ENCODE results near the gene DOCK1.

Gene DOCK1

DNA sequence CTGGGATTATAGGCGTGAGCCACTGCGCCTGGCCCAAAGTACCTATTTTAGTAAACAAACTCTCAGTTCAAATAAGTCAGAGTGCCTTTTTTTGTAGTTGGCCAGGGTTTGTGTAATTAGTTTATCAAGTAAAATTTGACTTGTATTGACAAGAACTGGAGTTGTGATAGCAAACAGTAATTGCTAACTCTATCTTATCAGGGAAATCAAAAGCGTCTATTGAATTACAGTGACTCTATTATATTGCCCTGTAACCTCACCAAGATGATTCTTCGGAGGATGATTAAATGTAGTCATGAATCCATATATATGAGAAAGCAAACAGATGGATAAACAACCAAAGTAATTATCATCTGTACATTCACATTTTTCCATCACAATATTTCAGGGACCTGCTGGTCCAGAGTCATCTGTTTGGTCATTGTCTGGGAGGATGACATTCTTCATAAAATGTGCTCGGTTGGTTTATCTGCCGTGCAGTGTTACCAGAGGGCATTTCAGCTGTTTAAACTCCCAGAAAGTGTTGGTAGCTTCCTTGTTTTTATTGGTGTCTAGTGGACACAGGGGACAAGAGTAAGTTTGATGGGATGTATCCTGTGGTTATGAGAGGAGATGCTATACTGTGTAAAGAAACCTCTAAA, 35.6 kb downstream of the DOCK1 start:
- Histone ChIP-seq H3K79me2 (ENCODE audit: insufficient read depth, low read depth) (no peaks in the 10 kb centered on the region), H3K4me1 (ENCODE audit: low read depth, poor library complexity, severe bottlenecking) (no peaks in the 10 kb centered on the region), H3K4me2 (no peak overlapping the region), H3K36me3 (ENCODE audit: insufficient read depth) (no peaks in the 10 kb centered on the region), H3K4me3 (IDR thresholded peaks at IDR 0.05; ENCODE audit: insufficient read depth, low read depth, low read length) (no peak overlapping the region), H2AFZ (ENCODE audit: low read depth) (no peak overlapping the region), H3K9ac (no peak overlapping the region), H3K27me3 (ENCODE audit: insufficient read depth, low read depth) (no peaks in the 10 kb centered on the region), H3K27ac (no peak overlapping the region), H4K20me1 (ENCODE audit: insufficient read depth) (no peaks in the 10 kb centered on the region)
- TF ChIP-seq, protein P1, sequence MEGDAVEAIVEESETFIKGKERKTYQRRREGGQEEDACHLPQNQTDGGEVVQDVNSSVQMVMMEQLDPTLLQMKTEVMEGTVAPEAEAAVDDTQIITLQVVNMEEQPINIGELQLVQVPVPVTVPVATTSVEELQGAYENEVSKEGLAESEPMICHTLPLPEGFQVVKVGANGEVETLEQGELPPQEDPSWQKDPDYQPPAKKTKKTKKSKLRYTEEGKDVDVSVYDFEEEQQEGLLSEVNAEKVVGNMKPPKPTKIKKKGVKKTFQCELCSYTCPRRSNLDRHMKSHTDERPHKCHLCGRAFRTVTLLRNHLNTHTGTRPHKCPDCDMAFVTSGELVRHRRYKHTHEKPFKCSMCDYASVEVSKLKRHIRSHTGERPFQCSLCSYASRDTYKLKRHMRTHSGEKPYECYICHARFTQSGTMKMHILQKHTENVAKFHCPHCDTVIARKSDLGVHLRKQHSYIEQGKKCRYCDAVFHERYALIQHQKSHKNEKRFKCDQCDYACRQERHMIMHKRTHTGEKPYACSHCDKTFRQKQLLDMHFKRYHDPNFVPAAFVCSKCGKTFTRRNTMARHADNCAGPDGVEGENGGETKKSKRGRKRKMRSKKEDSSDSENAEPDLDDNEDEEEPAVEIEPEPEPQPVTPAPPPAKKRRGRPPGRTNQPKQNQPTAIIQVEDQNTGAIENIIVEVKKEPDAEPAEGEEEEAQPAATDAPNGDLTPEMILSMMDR (conservative IDR thresholded peaks at IDR 0.05; ENCODE audit: low read depth, low read length): no peak

DNA sequence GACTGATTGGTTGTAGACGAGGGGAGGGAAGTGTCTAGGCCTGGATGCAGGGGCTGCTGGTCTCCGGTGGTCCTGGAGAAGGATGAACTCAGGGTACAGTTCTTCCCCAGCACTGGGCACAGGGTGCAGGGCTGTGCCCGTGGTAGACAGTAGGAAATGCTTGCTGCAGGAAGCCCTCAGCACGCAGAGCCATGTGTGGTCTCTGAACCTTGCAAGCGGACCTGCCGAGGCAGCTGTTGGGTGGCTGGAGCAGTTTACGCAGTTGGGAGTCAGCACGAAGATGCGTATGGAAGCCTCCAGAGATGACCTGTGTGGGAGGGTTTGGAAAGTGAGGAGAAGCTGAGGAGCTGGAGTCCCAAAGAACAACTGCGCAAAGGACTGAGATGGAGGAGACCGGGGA, 39.0 kb downstream of the DOCK1 start:
- H3K27me3 ChIP-seq (ENCODE audit: insufficient read depth, low read depth): no peaks in the 10 kb centered on the region
- no peak overlapping the region for H3K4me2 ChIP-seq
- TF ChIP-seq, protein P1 (conservative IDR thresholded peaks at IDR 0.05; ENCODE audit: low read depth, low read length): no peak
- H3K9ac ChIP-seq: no peak overlapping the region
- H3K4me1 ChIP-seq (ENCODE audit: low read depth, poor library complexity, severe bottlenecking): no peaks in the 10 kb centered on the region
- no peaks in the 10 kb centered on the region for H3K36me3 ChIP-seq (ENCODE audit: insufficient read depth)
- no peak overlapping the region for H3K4me3 ChIP-seq (IDR thresholded peaks at IDR 0.05; ENCODE audit: insufficient read depth, low read depth, low read length)
- no peaks in the 10 kb centered on the region for H3K79me2 ChIP-seq (ENCODE audit: insufficient read depth, low read depth)
- no peak overlapping the region for H3K27ac ChIP-seq
- no peak overlapping the region for H2AFZ ChIP-seq (ENCODE audit: low read depth)
- no peaks in the 10 kb centered on the region for H4K20me1 ChIP-seq (ENCODE audit: insufficient read depth)

DNA sequence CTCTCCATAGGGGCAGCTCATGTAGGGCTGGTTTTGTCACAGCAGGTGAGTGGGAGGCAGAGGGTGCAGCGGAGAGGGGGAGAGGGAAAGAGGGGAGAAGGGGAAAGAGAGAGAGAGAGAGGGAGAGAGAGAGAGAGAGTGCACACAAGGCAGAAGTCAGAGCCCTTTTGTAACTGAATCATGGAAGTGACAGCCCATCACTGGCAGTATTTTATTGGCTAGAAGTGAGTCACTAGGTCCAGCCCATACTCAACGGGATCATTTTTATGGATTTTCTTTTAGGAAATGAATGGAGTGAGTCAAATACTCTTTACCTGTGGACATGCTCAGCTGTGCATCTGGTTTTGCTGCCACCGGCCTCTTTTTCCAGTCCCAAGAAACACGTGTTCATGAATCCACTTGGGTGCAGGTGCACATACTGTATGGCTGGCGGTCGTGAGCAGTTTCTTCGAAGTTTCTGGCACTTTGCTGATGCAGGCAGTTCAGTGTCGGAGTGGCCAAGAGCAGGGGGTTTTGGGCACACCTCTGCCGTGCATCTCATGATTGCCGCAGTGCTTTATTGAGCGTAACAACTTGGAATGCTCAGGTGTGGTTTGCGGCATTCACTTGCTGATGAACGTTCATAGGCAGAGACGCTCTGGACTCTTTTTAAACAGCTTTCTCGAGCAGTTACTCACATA, 40.3 kb downstream of the DOCK1 start:
- H2AFZ ChIP-seq (ENCODE audit: low read depth): no peak overlapping the region
- H3K4me1 ChIP-seq (ENCODE audit: low read depth, poor library complexity, severe bottlenecking): no peaks in the 10 kb centered on the region
- H3K9ac ChIP-seq: no peak overlapping the region
- no peaks in the 10 kb centered on the region for H3K79me2 ChIP-seq (ENCODE audit: insufficient read depth, low read depth)
- H3K4me3 ChIP-seq (IDR thresholded peaks at IDR 0.05; ENCODE audit: insufficient read depth, low read depth, low read length): no peak overlapping the region
- H3K36me3 ChIP-seq (ENCODE audit: insufficient read depth): no peaks in the 10 kb centered on the region
- no peaks in the 10 kb centered on the region for H4K20me1 ChIP-seq (ENCODE audit: insufficient read depth)
- H3K27ac ChIP-seq: no peak overlapping the region
- H3K27me3 ChIP-seq (ENCODE audit: insufficient read depth, low read depth): no peaks in the 10 kb centered on the region
- H3K4me2 ChIP-seq: no peak overlapping the region
- TF ChIP-seq, protein P1 (conservative IDR thresholded peaks at IDR 0.05; ENCODE audit: low read depth, low read length): no peak

DNA sequence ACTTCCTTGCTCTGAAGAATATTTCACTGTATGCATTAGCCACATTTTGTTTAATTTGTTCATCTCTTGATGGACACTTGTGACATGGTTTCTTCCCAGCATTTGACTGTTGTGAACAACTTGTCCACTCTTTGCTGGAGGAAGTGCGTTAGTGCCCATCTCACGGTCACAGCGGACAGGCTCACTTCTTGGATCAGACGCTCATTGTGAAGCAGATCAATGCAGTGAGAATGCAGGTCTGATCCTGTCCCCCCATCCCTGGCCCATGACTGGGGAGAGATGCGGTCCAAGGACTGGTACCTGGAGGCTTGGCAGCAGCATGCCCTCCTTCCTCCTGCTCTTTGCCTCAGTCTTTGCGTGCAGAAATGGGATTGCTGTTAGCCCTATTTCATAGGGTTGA, 41.5 kb downstream of the DOCK1 start:
- H3K4me1 ChIP-seq (ENCODE audit: low read depth, poor library complexity, severe bottlenecking): no peaks in the 10 kb centered on the region
- no peak overlapping the region for H3K9ac ChIP-seq
- no peaks in the 10 kb centered on the region for H3K27me3 ChIP-seq (ENCODE audit: insufficient read depth, low read depth)
- H3K4me3 ChIP-seq (IDR thresholded peaks at IDR 0.05; ENCODE audit: insufficient read depth, low read depth, low read length): no peak overlapping the region
- no peaks in the 10 kb centered on the region for H4K20me1 ChIP-seq (ENCODE audit: insufficient read depth)
- no peak overlapping the region for H2AFZ ChIP-seq (ENCODE audit: low read depth)
- no peak overlapping the region for H3K27ac ChIP-seq
- TF ChIP-seq, protein P1 (conservative IDR thresholded peaks at IDR 0.05; ENCODE audit: low read depth, low read length): no peak
- no peak overlapping the region for H3K4me2 ChIP-seq
- no peaks in the 10 kb centered on the region for H3K36me3 ChIP-seq (ENCODE audit: insufficient read depth)
- H3K79me2 ChIP-seq (ENCODE audit: insufficient read depth, low read depth): no peaks in the 10 kb centered on the region

Measured in KMS-11 (cell line).